ENCODE measurements around the gene ELN. TPM values are rescaled to one million over a fixed set of nuclear protein-coding genes. Genes with fewer than 3 reads are reported as not detected.
"Not testable (repeated sequence)": the region's sequence is repeated elsewhere in the genome, so short reads cannot be mapped to it uniquely, and the experiment has no call there.

ELN gene
- total RNA-seq, 4 donors from 2014 or later = 337 to 646 (median 447) TPM

- intact Hi-C loops (cut with DNase I) = no loop called here
- Histone ChIP-seq H3K4me1 (peaks cover 11 to 57% (median 56%) of the 10 kb centered on the region in 4 donors), H3K27ac (replicated peaks in 1 of 4) (peak overlapping the region in 2 of 4 donors; percentile 6), H3K36me3 (peaks cover 66 to 100% (median 81%) of the 10 kb centered on the region in 4 donors), H3K4me3 (no peak overlapping the region), H3K9me3 (no peaks in the 10 kb centered on the region), H3K27me3 (no peaks in the 10 kb centered on the region)
- TF ChIP-seq EP300 (IDR thresholded peaks at IDR 0.05) (no peak), CTCF (IDR thresholded peaks at IDR 0.05) (no peak), POLR2AphosphoS5 (IDR thresholded peaks at IDR 0.05) (peak in 1 of 2 donors; percentile 35), POLR2A (IDR thresholded peaks at IDR 0.05; ENCODE audit: low read depth) (no peak)
- 93% methylated on average over 9 of the region's 12 CpGs for WGBS
- no peak for DNase-seq (ENCODE audit: extremely low spot score)
These were observed 13.0 kb downstream of the ELN start for GRCh38 chr7:74040791-74041520.

GRCh38 chr7:74042746-74043522 is 15.0 kb downstream of the ELN start:
- TF ChIP-seq POLR2AphosphoS5 (IDR thresholded peaks at IDR 0.05) = peak in 1 of 2 donors; percentile 34
- no peak for TF ChIP-seq CTCF (IDR thresholded peaks at IDR 0.05)
- Histone ChIP-seq H3K9me3 (no peaks in the 10 kb centered on the region), H3K4me1 (peaks cover 8 to 47% (median 44%) of the 10 kb centered on the region in 4 donors), H3K4me3 (no peak overlapping the region), H3K27me3 (no peaks in the 10 kb centered on the region), H3K27ac (replicated peaks in 1 of 4) (peak overlapping the region; percentile 36 to 59 (median 42)), H3K36me3 (peaks cover 56 to 100% (median 87%) of the 10 kb centered on the region in 4 donors)
- intact Hi-C loops (cut with DNase I) = no loop called here
- no peak for DNase-seq (ENCODE audit: extremely low spot score)
- 41% methylated on average over 11 of the region's 24 CpGs for WGBS

GRCh38 chr7:74043523-74043951 is 15.6 kb downstream of the ELN start:
- peak overlapping the region; percentile 36 to 59 (median 42) for H3K27ac ChIP-seq (replicated peaks in 1 of 4)
- 38% methylated on average over 8 of the region's 9 CpGs for WGBS
- no peak overlapping the region for H3K4me3 ChIP-seq
- intact Hi-C loops (cut with DNase I) = no loop called here
- peaks cover 60 to 100% (median 90%) of the 10 kb centered on the region in 4 donors for H3K36me3 ChIP-seq
- DNase-seq (ENCODE audit: extremely low spot score) = no peak
- no peaks in the 10 kb centered on the region for H3K9me3 ChIP-seq
- TF ChIP-seq EP300 (IDR thresholded peaks at IDR 0.05) (no peak), CTCF (IDR thresholded peaks at IDR 0.05) (no peak), POLR2A (IDR thresholded peaks at IDR 0.05; ENCODE audit: low read depth) (no peak), POLR2AphosphoS5 (IDR thresholded peaks at IDR 0.05) (peak in 1 of 2 donors; percentile 20)
- no peaks in the 10 kb centered on the region for H3K27me3 ChIP-seq
- peaks cover 8 to 43% (median 39%) of the 10 kb centered on the region in 4 donors for H3K4me1 ChIP-seq

GRCh38 chr7:74044366-74045350 is 16.7 kb downstream of the ELN start:
- no peak for DNase-seq (ENCODE audit: extremely low spot score)
- Histone ChIP-seq H3K9me3 (no peaks in the 10 kb centered on the region), H3K4me1 (peaks cover 4 to 37% (median 28%) of the 10 kb centered on the region in 4 donors), H3K27me3 (no peaks in the 10 kb centered on the region), H3K27ac (replicated peaks in 1 of 4) (peak overlapping the region; percentile 36 to 59 (median 42)), H3K36me3 (peaks cover 61 to 100% (median 92%) of the 10 kb centered on the region in 4 donors), H3K4me3 (no peak overlapping the region)
- intact Hi-C loops (cut with DNase I) = no loop called here
- 92% methylated on average over 13 of the region's 20 CpGs for WGBS
- TF ChIP-seq POLR2A (IDR thresholded peaks at IDR 0.05; ENCODE audit: low read depth) = no peak
- peak in 1 of 2 donors; percentile 57 for TF ChIP-seq POLR2AphosphoS5 (IDR thresholded peaks at IDR 0.05)

- peaks cover 75 to 100% (median 95%) of the 10 kb centered on the region in 4 donors for H3K36me3 ChIP-seq
- H3K4me3 ChIP-seq; H3K27ac ChIP-seq (replicated peaks in 1 of 4); intact Hi-C loops (cut with DNase I); H3K27me3 ChIP-seq; DNase-seq (ENCODE audit: extremely low spot score); H3K9me3 ChIP-seq: not testable (repeated sequence)
- 100% methylated on average over 2 of the region's 7 CpGs for WGBS
- peaks cover 0 to 25% (median 20%) of the 10 kb centered on the region in 4 donors for H3K4me1 ChIP-seq
These were observed 18.6 kb downstream of the ELN start for GRCh38 chr7:74046581-74046980.

All from esophagus muscularis mucosa (tissue), 4 donors.